Tibial artery (tissue), 4 donors: ENCODE measurements around the gene TGFA.

Experiments
- DNase-seq, 2 donors: peaks; one replicate each; pipeline ENCODE4 v3.0.0-alpha.2; 2019
- H3K27ac ChIP-seq, 2 donors: fragments of 200-600 bp; sonication (generic) in 1 of 2; 1 replicate in 1 of 2; 2 replicates in 1 of 2; pipeline ENCODE4 v1.5.1; 2018 to 2019; ENCODE audit warnings: mild to moderate bottlenecking in 1 of 2
- H3K27me3 ChIP-seq, 2 donors: fragments of 200-600 bp; sonication (generic) in 1 of 2; one replicate each; pipeline versions ENCODE4 v1.5.1 to v1.6.0; 2016 to 2019
- H3K36me3 ChIP-seq, 3 donors: fragments of 200-600 bp; sonication (generic) in 2 of 3; one replicate each; pipeline ENCODE4 v1.5.1; 2016 to 2019; ENCODE audit warnings: mild to moderate bottlenecking in 2 of 3
- H3K4me1 ChIP-seq, 4 donors: fragments of 200-600 bp; sonication (generic) in 2 of 4; 1 replicate in 3 of 4; 2 replicates in 1 of 4; pipeline ENCODE4 v1.5.1; 2016 to 2019
- H3K4me3 ChIP-seq, 2 donors: fragments of 200-600 bp; sonication (generic) in 1 of 2; 1 replicate in 1 of 2; 2 replicates in 1 of 2; pipeline ENCODE4 v1.5.1; 2018 to 2019; ENCODE audit warnings: mild to moderate bottlenecking in 2 of 2
- H3K9me3 ChIP-seq, 3 donors: fragments of 200-600 bp; sonication (generic) in 1 of 3; one replicate each; pipeline ENCODE4 v1.5.1; 2016 to 2019
- intact Hi-C: fragments of 100-400 bp; cut with DNase I; formaldehyde crosslinking; loops from one replicate; pipeline ENCODE4 v1.15.0; 2023; ENCODE audit warnings: low total_unique reads
- TF ChIP-seq, protein P1 (sequence below), 2 experiments: fragments of 200-600 bp in 1 of 2; fragments of 450-650 bp in 1 of 2; IDR thresholded peaks; one replicate each; pipeline ENCODE4 v1.5.1; 2017 to 2019; ENCODE audit warnings: antibody characterized with exemption in 2 of 2, mild to moderate bottlenecking in 1 of 2, moderate library complexity in 1 of 2

TGFA gene

DNA sequence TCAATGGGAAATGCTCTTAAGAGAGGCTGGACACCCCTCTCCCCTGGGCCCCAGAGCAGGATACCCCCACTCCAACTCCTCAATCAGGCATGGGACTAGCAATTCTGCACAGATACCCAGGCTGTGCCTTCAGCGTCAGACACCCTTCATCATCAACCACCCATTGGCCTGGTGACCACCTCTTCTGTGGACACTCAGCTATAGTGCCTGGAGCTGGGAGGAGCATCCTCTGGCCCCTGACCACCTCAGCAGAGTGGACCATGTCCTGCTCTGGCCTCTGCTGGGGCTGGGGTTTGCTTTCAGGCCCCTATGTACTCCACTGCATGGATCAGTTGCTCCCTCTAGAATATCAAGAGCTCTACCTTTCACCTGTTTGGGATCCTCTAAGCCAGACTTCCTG lies 35.1 kb downstream of the TGFA start:
- H3K4me1 ChIP-seq: peaks cover 0 to 4% (median 0%) of the 10 kb centered on the region in 4 donors
- H3K27ac ChIP-seq: no peak overlapping the region
- H3K4me3 ChIP-seq: no peak overlapping the region
- TF ChIP-seq, protein P1, sequence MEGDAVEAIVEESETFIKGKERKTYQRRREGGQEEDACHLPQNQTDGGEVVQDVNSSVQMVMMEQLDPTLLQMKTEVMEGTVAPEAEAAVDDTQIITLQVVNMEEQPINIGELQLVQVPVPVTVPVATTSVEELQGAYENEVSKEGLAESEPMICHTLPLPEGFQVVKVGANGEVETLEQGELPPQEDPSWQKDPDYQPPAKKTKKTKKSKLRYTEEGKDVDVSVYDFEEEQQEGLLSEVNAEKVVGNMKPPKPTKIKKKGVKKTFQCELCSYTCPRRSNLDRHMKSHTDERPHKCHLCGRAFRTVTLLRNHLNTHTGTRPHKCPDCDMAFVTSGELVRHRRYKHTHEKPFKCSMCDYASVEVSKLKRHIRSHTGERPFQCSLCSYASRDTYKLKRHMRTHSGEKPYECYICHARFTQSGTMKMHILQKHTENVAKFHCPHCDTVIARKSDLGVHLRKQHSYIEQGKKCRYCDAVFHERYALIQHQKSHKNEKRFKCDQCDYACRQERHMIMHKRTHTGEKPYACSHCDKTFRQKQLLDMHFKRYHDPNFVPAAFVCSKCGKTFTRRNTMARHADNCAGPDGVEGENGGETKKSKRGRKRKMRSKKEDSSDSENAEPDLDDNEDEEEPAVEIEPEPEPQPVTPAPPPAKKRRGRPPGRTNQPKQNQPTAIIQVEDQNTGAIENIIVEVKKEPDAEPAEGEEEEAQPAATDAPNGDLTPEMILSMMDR (IDR thresholded peaks at IDR 0.05): no peak
- no peaks in the 10 kb centered on the region for H3K9me3 ChIP-seq
- intact Hi-C loops: no loop called here
- H3K36me3 ChIP-seq: no peaks in the 10 kb centered on the region
- H3K27me3 ChIP-seq: peaks cover 0 to 2% of the 10 kb centered on the region in 2 donors
- DNase-seq: no peak

DNA sequence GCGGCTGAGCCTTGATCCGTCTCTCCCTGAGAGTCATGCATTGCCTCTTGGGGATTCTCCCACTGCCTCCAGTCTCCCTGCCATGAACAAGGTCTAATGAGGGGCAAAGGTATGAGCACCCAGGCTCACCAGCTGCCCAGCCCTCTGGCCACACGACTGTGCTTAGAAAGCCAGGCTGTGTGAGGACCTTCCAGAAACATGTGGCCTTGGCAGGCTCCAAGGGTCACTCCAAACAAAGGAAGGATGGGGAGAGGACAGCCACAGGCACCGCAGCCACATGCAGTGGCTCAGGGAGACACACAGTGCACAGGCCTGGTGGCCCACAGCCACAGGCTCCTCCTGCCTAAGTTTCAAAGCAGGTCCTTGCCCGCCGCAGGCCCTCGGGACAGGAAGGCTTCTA lies 35.8 kb downstream of the TGFA start:
- Histone ChIP-seq H3K9me3 (no peaks in the 10 kb centered on the region), H3K4me3 (no peak overlapping the region), H3K27ac (no peak overlapping the region), H3K36me3 (no peaks in the 10 kb centered on the region), H3K27me3 (peaks cover 0 to 6% of the 10 kb centered on the region in 2 donors), H3K4me1 (peaks cover 0 to 4% (median 0%) of the 10 kb centered on the region in 4 donors)
- DNase-seq: no peak
- intact Hi-C loops: no loop called here
- TF ChIP-seq, protein P1 (IDR thresholded peaks at IDR 0.05): no peak

DNA sequence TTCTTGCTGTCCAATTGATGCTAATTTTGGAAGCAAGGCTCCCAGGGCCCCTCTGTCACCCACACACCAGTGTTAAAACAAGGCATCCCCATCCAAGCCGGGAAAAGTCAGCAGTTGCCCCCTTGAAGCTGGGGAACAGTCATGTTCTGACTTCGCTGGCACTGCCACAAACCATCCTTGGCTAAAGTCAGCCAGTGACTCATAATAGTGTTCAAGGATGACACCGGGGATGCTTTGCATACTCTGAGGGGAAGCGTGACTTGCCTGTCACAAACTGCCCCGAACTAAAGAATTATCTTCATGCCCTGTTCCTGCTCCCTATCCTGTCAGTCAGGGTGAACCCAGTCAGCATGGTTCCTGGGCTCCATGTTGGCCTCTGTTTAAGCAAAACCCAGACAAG lies 37.0 kb downstream of the TGFA start:
- Histone ChIP-seq H3K4me3 (no peak overlapping the region), H3K4me1 (peaks cover 0 to 4% (median 0%) of the 10 kb centered on the region in 4 donors), H3K27ac (no peak overlapping the region), H3K36me3 (no peaks in the 10 kb centered on the region), H3K9me3 (no peaks in the 10 kb centered on the region), H3K27me3 (peaks cover 0 to 6% of the 10 kb centered on the region in 2 donors)
- TF ChIP-seq, protein P1 (IDR thresholded peaks at IDR 0.05): no peak
- intact Hi-C loops: no loop called here
- DNase-seq: no peak

DNA sequence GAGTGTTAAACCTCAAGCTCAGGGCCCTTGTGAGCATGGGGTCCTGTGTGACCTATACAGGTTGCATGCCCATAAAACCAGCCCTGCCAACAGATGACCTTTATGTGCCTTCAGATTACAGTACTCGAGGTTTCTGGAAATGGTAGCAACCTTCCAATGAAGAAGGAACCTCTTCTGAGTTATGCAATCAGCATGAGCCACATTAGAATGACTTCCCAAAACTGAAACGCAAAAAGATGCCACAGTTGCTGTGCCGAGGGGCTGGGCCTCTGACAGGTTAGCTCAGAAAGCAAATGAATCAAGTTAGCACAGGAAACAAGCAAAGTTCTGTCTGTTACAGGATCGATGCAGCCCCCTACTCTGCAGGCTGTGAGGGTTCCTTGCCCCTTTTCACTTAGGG lies 37.7 kb downstream of the TGFA start:
- Histone ChIP-seq H3K36me3 (no peaks in the 10 kb centered on the region), H3K4me3 (no peak overlapping the region), H3K9me3 (no peaks in the 10 kb centered on the region), H3K27ac (no peak overlapping the region), H3K27me3 (peaks cover 0 to 6% of the 10 kb centered on the region in 2 donors), H3K4me1 (peaks cover 0 to 4% (median 0%) of the 10 kb centered on the region in 4 donors)
- DNase-seq: no peak
- TF ChIP-seq, protein P1 (IDR thresholded peaks at IDR 0.05): no peak
- intact Hi-C loops: no loop called here

DNA sequence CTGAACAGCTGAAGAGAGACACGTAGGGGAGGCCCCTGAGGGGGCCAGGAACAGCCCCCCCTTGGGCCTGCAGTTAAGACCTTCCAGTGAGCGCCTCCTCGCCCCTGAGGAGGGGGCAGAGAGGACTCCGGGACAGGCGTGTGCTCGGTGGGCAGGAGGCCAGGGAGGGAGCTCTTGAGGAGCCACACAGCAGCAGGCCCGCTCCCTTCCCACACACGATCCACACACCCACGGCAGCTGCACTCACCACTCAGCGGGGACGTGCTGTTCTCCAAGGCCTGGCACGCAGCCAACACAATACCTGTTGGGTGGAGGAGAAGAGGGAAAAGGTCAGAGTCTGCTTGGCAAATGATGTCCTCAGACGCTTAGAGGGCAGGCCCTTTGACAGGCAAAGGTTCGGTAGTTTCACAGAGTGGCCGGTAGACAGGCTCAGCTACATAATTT lies 39.0 kb downstream of the TGFA start:
- TF ChIP-seq, protein P1 (IDR thresholded peaks at IDR 0.05): no peak
- peaks cover 0 to 4% (median 0%) of the 10 kb centered on the region in 4 donors for H3K4me1 ChIP-seq
- no peak overlapping the region for H3K4me3 ChIP-seq
- H3K27me3 ChIP-seq: peaks cover 0 to 6% of the 10 kb centered on the region in 2 donors
- no peak for DNase-seq
- intact Hi-C loops: no loop called here
- H3K27ac ChIP-seq: no peak overlapping the region
- no peaks in the 10 kb centered on the region for H3K9me3 ChIP-seq
- H3K36me3 ChIP-seq: no peaks in the 10 kb centered on the region

DNA sequence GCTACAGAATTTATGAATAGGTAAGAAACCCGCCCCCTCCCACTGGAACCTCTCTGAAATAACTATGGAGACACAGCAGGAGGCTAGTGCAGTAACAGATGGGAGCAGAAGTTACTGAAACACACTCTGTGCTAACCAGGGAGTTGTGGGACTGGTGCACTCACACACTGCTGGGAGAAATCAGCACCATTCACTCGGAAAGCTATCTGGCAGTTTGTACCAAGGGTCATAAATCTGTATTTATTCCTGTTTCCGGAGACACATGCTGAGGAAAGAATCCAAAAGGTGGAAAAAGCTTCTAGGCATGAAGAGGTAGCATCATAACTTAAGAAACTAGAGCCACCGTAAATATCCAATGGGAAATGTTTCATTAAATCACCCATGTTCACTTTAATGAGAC lies 39.9 kb downstream of the TGFA start:
- Histone ChIP-seq H3K4me3 (no peak overlapping the region), H3K9me3 (no peaks in the 10 kb centered on the region), H3K27me3 (peaks cover 0 to 6% of the 10 kb centered on the region in 2 donors), H3K27ac (no peak overlapping the region), H3K36me3 (no peaks in the 10 kb centered on the region), H3K4me1 (peaks cover 0 to 4% (median 0%) of the 10 kb centered on the region in 4 donors)
- TF ChIP-seq, protein P1 (IDR thresholded peaks at IDR 0.05): no peak
- DNase-seq: no peak
- intact Hi-C loops: no loop called here
